ENCODE data around the gene SMURF2.

- TF ChIP-seq CTCF (conservative IDR thresholded peaks at IDR 0.05) = no peak
- TF ChIP-seq EZH2 (IDR thresholded peaks at IDR 0.05; ENCODE audit: low read depth) = no peak
These were observed 36.6 kb downstream of the SMURF2 start for GRCh38 chr17:64625541-64625940.

All from PC-9 (cell line).